Panc1 (cell line): ENCODE results near the gene COQ10A. TPM values are rescaled to one million over a fixed set of nuclear protein-coding genes. Genes with fewer than 3 reads are reported as not detected.

Experiments
- ATAC-seq: fragments of 200-7000 bp; cut with Tn5 transposase; 2 replicates; pipeline ENCODE4 v1.9.1; 2020; ENCODE audit warnings: mild to moderate bottlenecking, moderate library complexity
- BruUV-seq: library from RNA; stranded (reverse); fragments of 400-500 nt; replicated peaks from 2 replicates; lab custom pipeline; 2021; lab: Mats Ljungman, UMichigan
- CTCF ChIA-PET: fragments of 300-600 bp; sonication (Branson Sonifier 250); formaldehyde crosslinking; loops from one replicate; lab custom pipeline; 2022; ENCODE audit warnings: antibody characterized with exemption; lab: Charles Lee
- POLR2A ChIA-PET: fragments of 300-600 bp; sonication (Branson Sonifier 250); formaldehyde crosslinking; loops from one replicate; lab custom pipeline; 2022; ENCODE audit warnings: antibody characterized with exemption; lab: Charles Lee
- DNase-seq: peaks from one replicate; pipeline ENCODE4 v3.0.0-alpha.2; 2010; ENCODE audit warnings: low read depth, low spot score
- H3K27ac ChIP-seq: 2 replicates; pipeline ENCODE4 v1.5.1; 2011; ENCODE audit warnings: mild to moderate bottlenecking, low read length, inconsistent platforms
- H3K27me3 ChIP-seq: fragments of 200-500 bp; sonication (Bioruptor generic); 2 replicates; pipeline ENCODE4 v1.6.0; 2014; ENCODE audit warnings: low read length, inconsistent platforms; ENCODE audit not compliant: control insufficient read depth, insufficient read depth
- H3K36me3 ChIP-seq: fragments of 200-500 bp; sonication (Bioruptor generic); 2 replicates; pipeline ENCODE4 v1.5.1; 2014; ENCODE audit warnings: inconsistent platforms, mild to moderate bottlenecking, low read length, moderate library complexity; ENCODE audit not compliant: control insufficient read depth, insufficient read depth
- H3K4me1 ChIP-seq: 2 replicates; pipeline ENCODE4 v1.5.1; 2011; ENCODE audit warnings: inconsistent platforms, mild to moderate bottlenecking, low read length, moderate library complexity; ENCODE audit not compliant: control insufficient read depth, insufficient read depth
- H3K4me3 ChIP-seq, 2 experiments: 2 replicates each; pipeline ENCODE4 v1.5.1; 2011 to 2012; ENCODE audit warnings: low read depth in 2 of 2, low read length in 2 of 2, mild to moderate bottlenecking in 2 of 2, inconsistent platforms in 1 of 2, moderate library complexity in 1 of 2
- H3K9me3 ChIP-seq: fragments of 200-500 bp; sonication (Bioruptor generic); 2 replicates; pipeline ENCODE4 v1.5.1; 2014; ENCODE audit warnings: low read depth, mild to moderate bottlenecking, inconsistent platforms, low read length, moderate library complexity; ENCODE audit not compliant: control insufficient read depth, insufficient read depth
- POLR2AphosphoS5 ChIP-seq: IDR thresholded peaks from 2 replicates; pipeline ENCODE4 v1.6.1; 2012; ENCODE audit warnings: mild to moderate bottlenecking, low read depth, low read length, moderate library complexity
- SIN3A ChIP-seq: IDR thresholded peaks from 2 replicates; pipeline ENCODE4 v1.6.1; 2012; ENCODE audit warnings: low read depth, mild to moderate bottlenecking, low read length, moderate library complexity, borderline replicate concordance; ENCODE audit not compliant: insufficient read depth
- TCF7L2 ChIP-seq: IDR thresholded peaks from 2 replicates; pipeline ENCODE4 v1.6.1; 2011; ENCODE audit warnings: mild to moderate bottlenecking, low read depth, low read length, inconsistent platforms
- in situ Hi-C: cut with HindIII; loops from 2 replicates; pipeline ENCODE4 v1.10.0; 2016; ENCODE audit warnings: low sequenced_read_pairs, low pct_unique_long_range_greater_than_20kb
- intact Hi-C: fragments of 100-400 bp; cut with micrococcal nuclease; formaldehyde crosslinking; loops from one replicate; pipeline ENCODE4 v1.10.0; 2022; ENCODE audit not compliant: unreplicated experiment
- total RNA-seq: library from RNA; stranded (reverse); gene quantifications from one replicate; pipeline ENCODE4 v1.2.1, GENCODE V29; 2021; ENCODE audit not compliant: unreplicated experiment
- TF ChIP-seq, protein P1 (sequence below): fragments of 450-650 bp; IDR thresholded peaks from 2 replicates; pipeline ENCODE4 v1.5.1; 2017; ENCODE audit warnings: mild to moderate bottlenecking
- TF ChIP-seq, protein P2 (sequence below), 2 experiments: IDR thresholded peaks; 2 replicates each; pipeline ENCODE4 v1.6.1; 2011 to 2012; ENCODE audit warnings: low read depth in 2 of 2, control low read depth in 1 of 2, low read length in 1 of 2, mild to moderate bottlenecking in 1 of 2, moderate library complexity in 1 of 2; ENCODE audit not compliant: insufficient read depth in 1 of 2

Gene COQ10A
- total RNA-seq, 1 experiment from 2014 or later = 20.0 TPM

DNA sequence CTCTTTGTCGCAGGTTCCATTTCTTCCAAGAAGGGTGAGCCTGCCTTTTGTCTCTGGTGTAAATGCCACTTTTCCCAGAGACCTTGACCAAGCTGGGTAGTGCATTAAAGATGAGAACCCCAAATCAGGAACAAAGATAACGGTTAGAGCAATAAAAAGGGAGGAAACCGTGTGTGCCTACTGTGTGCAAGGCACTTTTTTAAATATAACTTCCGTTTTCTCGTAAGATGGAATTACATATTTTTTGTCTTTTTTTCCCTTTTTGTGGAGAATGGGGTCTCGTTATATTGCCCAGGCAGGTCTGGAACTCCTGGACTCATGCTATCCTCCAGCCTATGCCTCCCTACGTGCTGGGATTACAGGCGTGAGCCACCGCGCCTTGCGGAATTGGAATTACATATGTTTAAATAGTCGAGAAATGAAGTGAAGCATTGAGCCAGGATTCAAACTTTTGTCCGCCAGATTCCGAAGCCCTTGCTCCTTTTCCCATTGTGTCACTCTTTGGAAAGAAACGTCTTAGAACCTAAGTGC is 43.1 kb upstream of the COQ10A start:
- Histone ChIP-seq H3K27me3 (no peaks in the 10 kb centered on the region), H3K4me3 (peak overlapping the region; percentile 64 to 71), H3K27ac (peak overlapping the region; percentile 86), H3K9me3 (no peaks in the 10 kb centered on the region), H3K4me1 (peaks cover 16% of the 10 kb centered on the region), H3K36me3 (no peaks in the 10 kb centered on the region; the same call in 1 of the 2 replicates)
- TF ChIP-seq POLR2AphosphoS5 = no peak
- TF ChIP-seq, protein P1, sequence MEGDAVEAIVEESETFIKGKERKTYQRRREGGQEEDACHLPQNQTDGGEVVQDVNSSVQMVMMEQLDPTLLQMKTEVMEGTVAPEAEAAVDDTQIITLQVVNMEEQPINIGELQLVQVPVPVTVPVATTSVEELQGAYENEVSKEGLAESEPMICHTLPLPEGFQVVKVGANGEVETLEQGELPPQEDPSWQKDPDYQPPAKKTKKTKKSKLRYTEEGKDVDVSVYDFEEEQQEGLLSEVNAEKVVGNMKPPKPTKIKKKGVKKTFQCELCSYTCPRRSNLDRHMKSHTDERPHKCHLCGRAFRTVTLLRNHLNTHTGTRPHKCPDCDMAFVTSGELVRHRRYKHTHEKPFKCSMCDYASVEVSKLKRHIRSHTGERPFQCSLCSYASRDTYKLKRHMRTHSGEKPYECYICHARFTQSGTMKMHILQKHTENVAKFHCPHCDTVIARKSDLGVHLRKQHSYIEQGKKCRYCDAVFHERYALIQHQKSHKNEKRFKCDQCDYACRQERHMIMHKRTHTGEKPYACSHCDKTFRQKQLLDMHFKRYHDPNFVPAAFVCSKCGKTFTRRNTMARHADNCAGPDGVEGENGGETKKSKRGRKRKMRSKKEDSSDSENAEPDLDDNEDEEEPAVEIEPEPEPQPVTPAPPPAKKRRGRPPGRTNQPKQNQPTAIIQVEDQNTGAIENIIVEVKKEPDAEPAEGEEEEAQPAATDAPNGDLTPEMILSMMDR = no peak
- TF ChIP-seq SIN3A = no peak
- no peak for TF ChIP-seq TCF7L2
- TF ChIP-seq, protein P2, sequence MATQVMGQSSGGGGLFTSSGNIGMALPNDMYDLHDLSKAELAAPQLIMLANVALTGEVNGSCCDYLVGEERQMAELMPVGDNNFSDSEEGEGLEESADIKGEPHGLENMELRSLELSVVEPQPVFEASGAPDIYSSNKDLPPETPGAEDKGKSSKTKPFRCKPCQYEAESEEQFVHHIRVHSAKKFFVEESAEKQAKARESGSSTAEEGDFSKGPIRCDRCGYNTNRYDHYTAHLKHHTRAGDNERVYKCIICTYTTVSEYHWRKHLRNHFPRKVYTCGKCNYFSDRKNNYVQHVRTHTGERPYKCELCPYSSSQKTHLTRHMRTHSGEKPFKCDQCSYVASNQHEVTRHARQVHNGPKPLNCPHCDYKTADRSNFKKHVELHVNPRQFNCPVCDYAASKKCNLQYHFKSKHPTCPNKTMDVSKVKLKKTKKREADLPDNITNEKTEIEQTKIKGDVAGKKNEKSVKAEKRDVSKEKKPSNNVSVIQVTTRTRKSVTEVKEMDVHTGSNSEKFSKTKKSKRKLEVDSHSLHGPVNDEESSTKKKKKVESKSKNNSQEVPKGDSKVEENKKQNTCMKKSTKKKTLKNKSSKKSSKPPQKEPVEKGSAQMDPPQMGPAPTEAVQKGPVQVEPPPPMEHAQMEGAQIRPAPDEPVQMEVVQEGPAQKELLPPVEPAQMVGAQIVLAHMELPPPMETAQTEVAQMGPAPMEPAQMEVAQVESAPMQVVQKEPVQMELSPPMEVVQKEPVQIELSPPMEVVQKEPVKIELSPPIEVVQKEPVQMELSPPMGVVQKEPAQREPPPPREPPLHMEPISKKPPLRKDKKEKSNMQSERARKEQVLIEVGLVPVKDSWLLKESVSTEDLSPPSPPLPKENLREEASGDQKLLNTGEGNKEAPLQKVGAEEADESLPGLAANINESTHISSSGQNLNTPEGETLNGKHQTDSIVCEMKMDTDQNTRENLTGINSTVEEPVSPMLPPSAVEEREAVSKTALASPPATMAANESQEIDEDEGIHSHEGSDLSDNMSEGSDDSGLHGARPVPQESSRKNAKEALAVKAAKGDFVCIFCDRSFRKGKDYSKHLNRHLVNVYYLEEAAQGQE (IDR thresholded peaks at IDR 0.05; ENCODE audit: insufficient read depth in 1 of 2, low read depth in 2 of 2, low read length in 1 of 2) = no peak
- POLR2A ChIA-PET = no interaction called here
- ATAC-seq = peak; percentile 15
- no peak for DNase-seq
- no TSS peak for BruUV-seq
- in situ Hi-C loops = no loop called here
- CTCF ChIA-PET = interaction anchor here (1.5 kb wide), 1 partner anchor 16 kb away, joined by 3 read pairs; no protein-coding TSS in a partner anchor
- intact Hi-C loops = loop anchor here (2.0 kb wide), 1 partner anchor 31 kb away; no protein-coding TSS in a partner anchor

DNA sequence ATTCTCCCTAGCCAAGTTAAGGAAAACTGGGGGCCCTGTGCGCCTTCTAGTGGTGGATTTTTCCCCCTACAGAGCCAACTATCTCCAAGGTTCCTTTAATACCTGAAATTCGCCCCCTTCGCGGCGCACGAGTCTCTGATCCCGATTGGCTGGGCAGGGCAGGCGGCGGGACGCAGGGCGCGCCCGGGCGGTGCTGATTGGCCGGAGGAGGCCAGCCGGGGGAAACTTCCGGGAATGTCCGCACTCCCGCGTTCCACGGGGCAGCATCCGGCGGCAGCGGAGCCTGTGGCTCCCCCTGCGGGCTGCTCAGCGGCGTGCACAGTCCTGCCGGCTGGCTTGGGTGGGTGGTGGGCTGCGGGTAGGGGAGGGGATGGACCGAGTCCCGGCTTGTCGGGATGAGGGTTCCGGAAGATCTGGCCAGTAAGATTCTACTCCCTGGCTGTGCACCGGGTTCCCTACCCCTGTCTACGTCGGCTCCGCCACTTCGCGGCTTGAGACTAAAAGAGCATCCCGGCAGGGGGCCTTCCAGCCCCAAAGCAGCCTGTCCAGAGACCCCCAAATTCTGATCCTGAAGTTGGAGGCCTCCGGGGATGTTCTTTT is 42.5 kb upstream of the COQ10A start, which contains the start of gene NABP2:
NABP2 (plus strand) TSS at position 241 of the 600 bp plus-strand sequence. CDS start 515 bp downstream, outside the sequence.
- intact Hi-C loops = loop anchor here (2.0 kb wide), 1 partner anchor 31 kb away; no protein-coding TSS in a partner anchor
- peak within 1 kb of the TSS; percentile 94 for H3K27ac ChIP-seq
- TF ChIP-seq, protein P1 = peak; percentile 99
- TF ChIP-seq SIN3A (peak; percentile 89; the same call in 1 of the 2 replicates), TCF7L2 (no peak), POLR2AphosphoS5 (peak; percentile 61; the same call in 1 of the 2 replicates)
- TF ChIP-seq, protein P2 (IDR thresholded peaks at IDR 0.05; ENCODE audit: insufficient read depth in 1 of 2, low read depth in 2 of 2, low read length in 1 of 2) = no peak
- H3K4me1 ChIP-seq = peaks cover 16% of the 10 kb centered on the region
- ATAC-seq (peak; percentile 89), DNase-seq (peak; percentile 96)
- POLR2A ChIA-PET = no interaction called here
- no peaks in the 10 kb centered on the region; the same call in 1 of the 2 replicates for H3K36me3 ChIP-seq
- in situ Hi-C loops = no loop called here
- CTCF ChIA-PET = no interaction called here
- BruUV-seq = no TSS peak
- peak within 1 kb of the TSS; percentile 71 to 81 for H3K4me3 ChIP-seq
- no peaks in the 10 kb centered on the region for H3K9me3 ChIP-seq
- H3K27me3 ChIP-seq = no peaks in the 10 kb centered on the region
